22Rv1 (cell line): ENCODE results near the gene CTRL.
A peak's percentile ranks its signal among the peaks of the same experiment; 100 is the strongest.

Experiments used
- H3K27ac ChIP-seq: fragments of 450-650 bp; 2 replicates; pipeline ENCODE4 v1.5.1; 2017
- ZFX ChIP-seq: fragments of 450-650 bp; IDR thresholded peaks from 2 replicates; pipeline ENCODE4 v1.6.1; 2017; ENCODE audit warnings: antibody characterized with exemption, borderline replicate concordance
- TF ChIP-seq, protein P1 (sequence below): fragments of 450-650 bp; IDR thresholded peaks from 2 replicates; pipeline ENCODE4 v1.5.1; 2017; ENCODE audit warnings: mild to moderate bottlenecking

CTRL gene

DNA sequence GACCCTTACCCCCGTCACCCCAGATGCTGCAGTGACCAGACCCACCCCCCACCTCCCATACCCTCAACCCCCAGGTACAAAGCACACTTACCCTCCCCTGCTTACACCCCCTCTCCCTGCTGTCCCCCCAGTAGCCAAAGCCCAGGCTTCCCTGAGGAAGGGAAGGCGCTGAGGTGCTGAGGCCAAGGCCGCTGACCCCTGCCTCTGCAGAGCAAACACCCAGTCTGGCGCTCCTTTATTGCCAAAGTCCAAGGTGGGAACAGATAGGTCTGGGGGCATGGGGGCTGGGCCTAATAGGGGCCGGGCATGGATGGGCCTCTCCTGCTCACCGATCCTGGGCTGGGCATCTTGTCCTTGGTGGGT, 11.6 kb upstream of the CTRL start:
- TF ChIP-seq, protein P1, sequence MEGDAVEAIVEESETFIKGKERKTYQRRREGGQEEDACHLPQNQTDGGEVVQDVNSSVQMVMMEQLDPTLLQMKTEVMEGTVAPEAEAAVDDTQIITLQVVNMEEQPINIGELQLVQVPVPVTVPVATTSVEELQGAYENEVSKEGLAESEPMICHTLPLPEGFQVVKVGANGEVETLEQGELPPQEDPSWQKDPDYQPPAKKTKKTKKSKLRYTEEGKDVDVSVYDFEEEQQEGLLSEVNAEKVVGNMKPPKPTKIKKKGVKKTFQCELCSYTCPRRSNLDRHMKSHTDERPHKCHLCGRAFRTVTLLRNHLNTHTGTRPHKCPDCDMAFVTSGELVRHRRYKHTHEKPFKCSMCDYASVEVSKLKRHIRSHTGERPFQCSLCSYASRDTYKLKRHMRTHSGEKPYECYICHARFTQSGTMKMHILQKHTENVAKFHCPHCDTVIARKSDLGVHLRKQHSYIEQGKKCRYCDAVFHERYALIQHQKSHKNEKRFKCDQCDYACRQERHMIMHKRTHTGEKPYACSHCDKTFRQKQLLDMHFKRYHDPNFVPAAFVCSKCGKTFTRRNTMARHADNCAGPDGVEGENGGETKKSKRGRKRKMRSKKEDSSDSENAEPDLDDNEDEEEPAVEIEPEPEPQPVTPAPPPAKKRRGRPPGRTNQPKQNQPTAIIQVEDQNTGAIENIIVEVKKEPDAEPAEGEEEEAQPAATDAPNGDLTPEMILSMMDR = no peak
- TF ChIP-seq ZFX = no peak
- H3K27ac ChIP-seq = no peak overlapping the region

DNA sequence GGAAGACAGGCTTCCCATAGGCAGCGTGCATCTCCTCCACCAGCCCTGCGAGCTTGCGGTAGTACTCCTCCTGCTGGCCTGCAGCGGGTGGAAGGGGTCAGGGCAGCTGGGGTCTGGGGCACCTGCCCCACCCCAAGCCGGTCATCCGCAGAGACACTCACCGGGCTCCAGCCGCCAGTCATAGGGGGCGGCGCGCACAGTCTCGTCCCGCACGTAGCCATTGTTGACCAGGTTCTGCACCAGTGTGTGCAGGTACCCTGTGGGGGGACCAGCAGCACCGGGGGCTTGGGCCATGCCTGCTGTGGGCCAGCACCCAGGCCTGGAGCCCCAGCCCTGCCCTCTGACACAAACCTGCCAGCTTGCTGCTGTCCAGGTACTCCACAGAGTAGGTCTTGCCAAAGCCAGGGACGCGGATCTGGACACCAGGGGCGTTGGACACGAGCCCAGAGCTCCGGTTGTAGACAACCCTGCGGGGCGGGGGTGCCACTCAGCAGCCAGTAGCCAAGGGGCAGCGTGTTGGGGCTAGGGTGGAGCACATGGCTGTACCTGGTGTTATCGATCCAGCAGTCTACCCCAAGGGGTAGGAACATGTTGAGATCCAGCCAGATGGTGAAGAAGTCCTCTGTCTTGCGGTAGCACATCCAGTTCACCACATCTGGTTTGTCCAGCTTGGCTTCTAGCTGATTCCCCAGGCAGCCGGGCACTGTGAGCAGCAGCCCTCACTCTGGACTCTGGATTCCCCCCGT, 11.0 kb upstream of the CTRL start:
- H3K27ac ChIP-seq = no peak overlapping the region
- no peak for TF ChIP-seq ZFX
- TF ChIP-seq, protein P1 = no peak

DNA sequence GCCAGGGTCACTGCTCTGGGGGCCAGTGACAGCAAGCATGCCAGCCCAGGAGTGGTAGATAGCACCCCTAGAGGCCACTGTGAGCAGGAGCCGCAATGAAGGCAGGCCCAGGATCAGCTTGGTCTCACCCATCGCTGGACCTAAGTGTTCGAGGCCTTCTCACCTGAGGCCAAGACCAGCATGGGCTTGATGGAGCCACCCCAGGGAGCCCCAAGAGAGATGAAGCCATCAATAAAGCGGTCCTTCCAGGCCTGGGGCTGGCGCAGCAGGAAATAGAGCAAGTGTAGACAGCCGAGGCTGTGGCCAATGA, 10.5 kb upstream of the CTRL start:
- peak overlapping the region; percentile 31; the same call in 1 of the 2 replicates for H3K27ac ChIP-seq
- TF ChIP-seq, protein P1 = peak; percentile 85
- TF ChIP-seq ZFX = no peak

DNA sequence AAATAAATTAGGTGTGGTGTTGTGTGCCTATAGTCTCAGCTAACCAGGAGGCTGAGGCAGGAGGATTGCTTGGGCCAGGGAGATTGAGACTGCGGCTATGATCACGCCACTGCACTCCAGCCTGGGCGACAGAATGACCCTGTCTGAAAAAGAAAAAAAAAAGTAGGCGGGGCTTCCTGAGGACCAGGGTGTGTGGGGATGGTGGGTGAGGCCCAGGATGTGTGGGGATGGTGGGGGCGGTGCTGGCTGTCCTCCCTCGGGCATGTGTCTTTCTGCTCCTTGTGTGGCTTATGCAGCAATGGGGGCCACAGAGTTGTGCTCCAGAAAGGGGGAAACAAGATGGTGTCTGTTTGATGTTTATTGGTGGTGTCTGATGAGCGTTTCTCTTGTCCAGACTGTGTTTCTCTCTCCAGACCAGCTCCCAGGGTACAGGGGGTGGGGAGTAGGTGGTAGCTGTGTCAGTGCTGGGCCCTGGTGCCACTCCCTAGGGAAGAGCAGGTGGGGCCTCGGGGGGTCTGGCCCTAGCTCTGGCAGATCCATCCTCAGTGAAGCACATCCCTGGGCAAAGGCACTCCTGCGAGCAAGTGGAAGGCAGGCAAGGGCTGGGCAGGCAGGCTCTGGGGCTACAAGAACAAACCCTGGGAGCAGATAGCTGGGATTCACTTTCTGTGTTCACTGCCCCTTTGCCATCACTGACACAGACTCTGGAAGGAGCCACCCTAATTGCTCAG, 10.0 kb upstream of the CTRL start:
- H3K27ac ChIP-seq = peak overlapping the region; percentile 31
- no peak for TF ChIP-seq ZFX
- TF ChIP-seq, protein P1 = no peak

DNA sequence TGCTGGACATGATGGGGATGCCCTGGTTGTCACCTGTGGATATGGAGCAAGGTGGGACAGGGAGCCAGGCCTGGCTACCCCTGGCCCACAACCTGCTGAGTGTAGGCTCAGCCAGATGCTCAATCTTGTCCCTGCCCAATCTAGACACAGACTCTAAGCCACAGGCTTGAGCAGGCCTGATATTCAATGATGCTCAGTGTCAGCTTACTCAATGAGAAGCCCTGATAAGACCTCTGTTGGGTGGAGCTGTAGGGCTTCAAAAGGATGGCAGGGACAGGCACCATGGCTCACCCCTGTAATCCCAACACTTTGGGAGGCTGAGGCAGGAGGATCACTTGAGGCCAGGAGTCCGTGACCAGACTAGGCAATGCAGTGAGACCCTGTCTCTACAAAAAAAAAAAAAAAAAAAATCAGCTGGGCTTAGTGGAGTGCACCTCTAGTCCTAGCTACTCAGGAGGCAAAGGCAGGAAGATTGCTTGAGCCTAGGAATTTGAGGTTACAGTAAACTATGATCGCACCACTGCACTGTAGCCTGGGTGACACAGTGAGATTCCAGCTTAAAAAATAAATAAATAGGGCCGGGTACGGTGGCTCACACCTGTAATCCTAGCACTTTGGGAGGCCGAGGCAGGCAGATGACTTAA, 8.9 kb upstream of the CTRL start:
- no peak for TF ChIP-seq ZFX
- TF ChIP-seq, protein P1 = no peak
- peak overlapping the region; percentile 31; the same call in 1 of the 2 replicates for H3K27ac ChIP-seq

DNA sequence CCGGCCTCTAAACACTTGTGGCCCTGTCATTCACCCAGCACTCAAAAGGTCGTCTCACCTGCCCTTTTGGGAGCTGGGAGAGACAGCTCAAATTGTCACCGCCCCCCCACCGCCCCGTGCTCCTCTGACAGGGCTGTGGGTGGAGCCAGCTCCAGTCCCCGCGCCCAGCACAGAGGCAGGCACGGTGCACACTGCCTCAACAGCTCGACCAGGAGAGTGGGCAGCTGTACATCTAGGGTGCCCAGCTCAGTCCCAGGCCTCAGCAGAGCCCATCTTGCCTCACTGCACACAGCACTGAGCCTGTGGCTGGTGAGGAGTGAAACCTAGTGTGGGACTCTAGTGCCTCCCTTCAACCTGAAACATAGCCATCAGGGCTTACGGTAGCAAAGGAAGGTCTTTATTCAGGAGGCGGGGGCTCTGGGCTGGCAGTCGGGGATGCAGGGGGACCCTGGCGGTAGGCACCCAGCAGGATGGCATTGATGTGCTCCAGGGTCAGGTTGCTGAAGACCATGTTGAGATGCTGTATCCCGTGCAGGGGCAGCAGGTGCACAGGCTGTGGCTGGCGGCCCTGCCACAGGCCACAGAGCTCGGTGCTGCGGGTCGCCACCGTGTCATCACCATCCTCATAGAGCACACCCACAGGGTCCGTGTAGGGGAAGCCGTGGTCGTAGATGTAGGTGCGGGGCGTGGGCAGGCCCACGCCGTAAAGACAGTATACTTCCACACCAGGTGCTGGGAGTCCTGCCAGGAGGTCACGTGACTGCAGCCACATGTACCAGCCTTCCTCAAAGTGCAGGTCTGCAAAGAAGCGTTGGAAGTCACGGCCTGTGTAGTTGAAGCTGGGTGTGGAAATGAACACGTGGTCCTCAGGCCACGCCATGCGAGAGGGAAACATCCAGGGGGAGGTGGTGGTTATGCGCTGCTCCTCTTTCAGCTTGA, 8.1 kb upstream of the CTRL start:
- no peak for TF ChIP-seq ZFX
- TF ChIP-seq, protein P1 = no peak
- peak overlapping the region; percentile 39; the same call in 1 of the 2 replicates for H3K27ac ChIP-seq

DNA sequence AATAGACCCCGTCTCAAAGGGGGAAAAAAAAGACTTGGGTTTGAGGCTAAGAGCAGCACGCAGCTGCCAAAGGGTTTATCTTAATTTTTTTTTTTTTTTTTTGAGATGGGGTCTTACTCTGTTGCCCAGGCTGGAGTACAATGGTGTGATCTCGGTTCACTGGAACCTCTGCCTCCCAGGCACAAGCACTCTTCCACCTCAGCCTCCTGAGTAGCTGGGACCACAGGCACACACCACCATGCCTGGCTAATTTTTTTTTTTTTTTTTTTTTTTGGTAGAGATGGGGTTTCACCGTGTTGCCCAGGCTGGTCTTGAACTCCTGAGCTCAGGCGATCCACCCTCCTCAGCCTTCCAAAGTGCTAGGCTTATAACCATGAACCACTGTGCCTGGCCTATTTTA, 6.1 kb upstream of the CTRL start:
- peak overlapping the region; percentile 81 for H3K27ac ChIP-seq
